Spleen (tissue), 7 donors: Measurements from ENCODE around the gene UST.

ENCODE experiments used
- POLR2A ChIP-seq, 3 donors: fragments of 450-650 bp; IDR thresholded peaks; one replicate each; pipeline ENCODE4 v1.5.1; 2017; ENCODE audit warnings: antibody characterized with exemption in 3 of 3, mild to moderate bottlenecking in 1 of 3
- TF ChIP-seq, protein P1 (sequence below), 11 experiments: fragments of 200-600 bp in 7 of 11; fragments of 450-650 bp in 4 of 11; sonication (generic) in 4 of 11; IDR thresholded peaks in 8 of 11; conservative IDR thresholded peaks in 3 of 11; 1 replicate in 7 of 11; 2 replicates in 4 of 11; pipeline versions ENCODE4 v1.4.0 to v1.8.0; 2016 to 2021; ENCODE audit warnings: antibody characterized with exemption in 11 of 11, inconsistent platforms in 4 of 11, mild to moderate bottlenecking in 1 of 11
- donor health status: DM: no; HTN: no; CAD: no; lungs with moderate emphysema.
- donor health status: DM: no; HTN: no; CAD: no.
- donor health status: DM: no; HTN: no; CAD: no.

DNA sequence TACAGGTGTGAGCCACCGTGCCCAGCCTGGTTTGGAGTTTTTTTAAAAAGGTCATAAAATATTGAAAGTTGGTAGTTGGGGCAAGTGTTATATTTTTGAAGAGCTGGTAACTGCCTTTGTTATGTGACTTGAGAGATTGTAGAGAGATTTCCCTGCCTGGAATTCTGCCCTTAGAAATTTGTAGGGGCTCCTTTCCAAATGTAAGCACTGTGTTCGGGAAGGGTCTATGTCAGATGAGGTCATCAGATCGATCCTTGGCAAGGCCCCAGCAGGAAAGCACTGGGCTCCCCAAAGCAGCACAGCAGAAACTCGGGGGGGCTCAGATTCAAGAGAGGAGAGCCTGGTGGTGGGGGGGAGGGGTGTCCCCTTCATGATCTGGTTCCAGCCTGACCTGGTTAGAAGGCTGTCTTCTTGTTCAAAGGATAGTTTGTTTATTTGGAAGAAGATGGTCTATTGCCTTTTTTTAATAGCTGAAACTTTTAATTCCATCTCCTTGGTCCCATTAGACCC is 220.2 kb downstream of the UST start:
- TF ChIP-seq POLR2A (IDR thresholded peaks at IDR 0.05): no peak
- TF ChIP-seq, protein P1, sequence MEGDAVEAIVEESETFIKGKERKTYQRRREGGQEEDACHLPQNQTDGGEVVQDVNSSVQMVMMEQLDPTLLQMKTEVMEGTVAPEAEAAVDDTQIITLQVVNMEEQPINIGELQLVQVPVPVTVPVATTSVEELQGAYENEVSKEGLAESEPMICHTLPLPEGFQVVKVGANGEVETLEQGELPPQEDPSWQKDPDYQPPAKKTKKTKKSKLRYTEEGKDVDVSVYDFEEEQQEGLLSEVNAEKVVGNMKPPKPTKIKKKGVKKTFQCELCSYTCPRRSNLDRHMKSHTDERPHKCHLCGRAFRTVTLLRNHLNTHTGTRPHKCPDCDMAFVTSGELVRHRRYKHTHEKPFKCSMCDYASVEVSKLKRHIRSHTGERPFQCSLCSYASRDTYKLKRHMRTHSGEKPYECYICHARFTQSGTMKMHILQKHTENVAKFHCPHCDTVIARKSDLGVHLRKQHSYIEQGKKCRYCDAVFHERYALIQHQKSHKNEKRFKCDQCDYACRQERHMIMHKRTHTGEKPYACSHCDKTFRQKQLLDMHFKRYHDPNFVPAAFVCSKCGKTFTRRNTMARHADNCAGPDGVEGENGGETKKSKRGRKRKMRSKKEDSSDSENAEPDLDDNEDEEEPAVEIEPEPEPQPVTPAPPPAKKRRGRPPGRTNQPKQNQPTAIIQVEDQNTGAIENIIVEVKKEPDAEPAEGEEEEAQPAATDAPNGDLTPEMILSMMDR (IDR thresholded peaks at IDR 0.05 in 8 of 11, conservative IDR thresholded peaks at IDR 0.05 in 3 of 11): no peak
